ENCODE results near the gene LZTR1. TPM values are rescaled to one million over a fixed set of nuclear protein-coding genes. Genes with fewer than 3 reads are reported as not detected.

LZTR1 gene
- total and polyA plus RNA-seq, 12 donors: 14.7 to 36.5 (median 24.4) TPM

DNA sequence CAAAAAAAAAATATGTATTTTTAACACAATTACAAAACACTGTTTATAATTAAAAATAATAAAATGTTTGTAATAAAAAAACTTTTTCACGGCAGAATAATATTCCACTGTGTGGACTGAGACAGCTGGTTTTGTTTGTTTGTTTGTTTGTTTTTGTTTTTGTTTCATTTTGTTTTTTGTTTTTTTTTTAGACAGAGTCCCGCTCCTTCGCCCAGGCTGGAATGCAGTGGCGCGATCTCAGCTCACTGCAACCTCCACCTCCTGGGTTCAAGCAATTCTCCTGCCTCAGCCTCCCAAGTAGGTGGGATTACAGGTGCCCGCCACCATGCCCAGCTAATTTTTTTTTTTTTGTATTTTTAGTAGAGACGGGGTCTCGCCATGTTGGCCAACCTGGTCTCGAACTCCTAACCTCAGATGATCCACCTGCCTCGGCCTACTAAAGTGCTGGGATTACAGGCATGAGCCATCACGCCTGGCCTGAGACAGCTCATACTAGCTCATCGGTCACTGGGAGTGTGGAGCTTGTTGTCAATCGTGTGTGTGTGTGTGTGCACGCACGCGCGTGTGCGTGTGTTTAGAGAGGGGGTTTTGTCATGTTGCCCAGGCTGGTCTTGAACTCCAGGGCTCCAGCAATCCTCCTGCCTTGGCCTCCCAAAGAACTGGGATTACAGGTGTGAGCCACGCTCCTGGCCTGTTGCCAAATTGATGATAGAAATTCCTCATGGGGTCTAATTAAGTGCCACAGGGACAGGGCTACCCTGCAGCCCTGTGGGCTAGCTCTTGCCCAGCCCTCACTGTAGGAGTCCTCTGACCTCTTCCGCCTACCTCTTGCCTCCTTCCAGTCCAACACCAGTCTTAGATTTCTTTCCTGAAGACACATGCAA lies 22.3 kb upstream of the LZTR1 start:
- intact Hi-C loops (cut with DNase I): loop anchor here in 3 of 10 donors (5.0 to 10.0 kb wide), 4 partner anchors 38 to 95 kb away; partner anchors contain the start of gene CRKL (in 1 of the 3)
- Histone ChIP-seq H3K27ac (no peak overlapping the region), H3K9me3 (no peaks in the 10 kb centered on the region), H3K27me3 (peaks cover 0 to 24% (median 15%) of the 10 kb centered on the region in 7 donors), H3K4me1 (peaks cover 4 to 29% (median 15%) of the 10 kb centered on the region in 9 donors), H3K4me3 (no peak overlapping the region), H3K36me3 (no peaks in the 10 kb centered on the region)
- 95 to 96% methylated on average over 20 of the region's 20 CpGs for WGBS, 2 donors
- TF ChIP-seq, protein P1, sequence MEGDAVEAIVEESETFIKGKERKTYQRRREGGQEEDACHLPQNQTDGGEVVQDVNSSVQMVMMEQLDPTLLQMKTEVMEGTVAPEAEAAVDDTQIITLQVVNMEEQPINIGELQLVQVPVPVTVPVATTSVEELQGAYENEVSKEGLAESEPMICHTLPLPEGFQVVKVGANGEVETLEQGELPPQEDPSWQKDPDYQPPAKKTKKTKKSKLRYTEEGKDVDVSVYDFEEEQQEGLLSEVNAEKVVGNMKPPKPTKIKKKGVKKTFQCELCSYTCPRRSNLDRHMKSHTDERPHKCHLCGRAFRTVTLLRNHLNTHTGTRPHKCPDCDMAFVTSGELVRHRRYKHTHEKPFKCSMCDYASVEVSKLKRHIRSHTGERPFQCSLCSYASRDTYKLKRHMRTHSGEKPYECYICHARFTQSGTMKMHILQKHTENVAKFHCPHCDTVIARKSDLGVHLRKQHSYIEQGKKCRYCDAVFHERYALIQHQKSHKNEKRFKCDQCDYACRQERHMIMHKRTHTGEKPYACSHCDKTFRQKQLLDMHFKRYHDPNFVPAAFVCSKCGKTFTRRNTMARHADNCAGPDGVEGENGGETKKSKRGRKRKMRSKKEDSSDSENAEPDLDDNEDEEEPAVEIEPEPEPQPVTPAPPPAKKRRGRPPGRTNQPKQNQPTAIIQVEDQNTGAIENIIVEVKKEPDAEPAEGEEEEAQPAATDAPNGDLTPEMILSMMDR (IDR thresholded peaks at IDR 0.05): no peak
- DNase-seq (no peak), ATAC-seq (no peak)

- Histone ChIP-seq H3K27ac (no peak overlapping the region), H3K27me3 (peaks cover 0 to 30% (median 16%) of the 10 kb centered on the region in 7 donors), H3K4me1 (peaks cover 7 to 33% (median 20%) of the 10 kb centered on the region in 9 donors), H3K36me3 (no peaks in the 10 kb centered on the region), H3K9me3 (no peaks in the 10 kb centered on the region), H3K4me3 (no peak overlapping the region)
- 90 to 93% methylated on average over 4 of the region's 4 CpGs for WGBS, 2 donors
- no peak for ATAC-seq
- intact Hi-C loops (cut with DNase I): loop anchor here in 2 of 10 donors (5.0 to 10.0 kb wide), 3 partner anchors 46 to 94 kb away; partner anchors contain the start of gene CRKL (in 1 of the 2)
- no peak for DNase-seq
- TF ChIP-seq, protein P1 (IDR thresholded peaks at IDR 0.05): no peak
Observed at GRCh38 chr22:20960609-20961008, 21.5 kb upstream of the LZTR1 start.

- WGBS, 2 donors: 96 to 99% methylated on average over 6 of the region's 6 CpGs
- DNase-seq: no peak
Observed at GRCh38 chr22:20962491-20962945, 19.6 kb upstream of the LZTR1 start.

More at GRCh38 chr22:20962491-20962945, 19.6 kb upstream of the LZTR1 start:
- Histone ChIP-seq H3K4me1 (peaks cover 7 to 26% (median 12%) of the 10 kb centered on the region in 9 donors), H3K4me3 (no peak overlapping the region), H3K9me3 (no peaks in the 10 kb centered on the region), H3K27ac (no peak overlapping the region), H3K27me3 (peaks cover 0 to 36% (median 16%) of the 10 kb centered on the region in 7 donors), H3K36me3 (no peaks in the 10 kb centered on the region)
- intact Hi-C loops (cut with DNase I): loop anchor here in 2 of 10 donors (5.0 to 10.0 kb wide), 3 partner anchors 48 to 92 kb away; partner anchors contain the start of gene CRKL (in 1 of the 2)
- TF ChIP-seq, protein P1 (IDR thresholded peaks at IDR 0.05): no peak
- no peak for ATAC-seq

Measured in heart right ventricle (tissue), 16 donors.